ENCODE data around the gene KASH5. TPM values are rescaled to one million over a fixed set of nuclear protein-coding genes. Genes with fewer than 3 reads are reported as not detected.

The KASH5 gene
- total and polyA plus RNA-seq, 5 experiments from 2014 or later = 0.22 to 0.36 TPM; not detected in 3

- Mint-ChIP-seq H3K9me3 (peaks cover 0 to 5% (median 0%) of the 10 kb centered on the region in 9 donors), H3K4me1 (peaks cover 50 to 64% (median 60%) of the 10 kb centered on the region in 4 donors), H3K4me3 (peak overlapping the region in 6 of 10 donors; percentile 12 to 66 (median 34)), H3K27me3 (peaks cover 57 to 97% (median 73%) of the 10 kb centered on the region in 5 donors), H3K36me3 (peaks cover 0 to 11% (median 4%) of the 10 kb centered on the region in 3 donors), H3K27ac (peak overlapping the region in 3 of 10 donors; percentile 41 to 59 (median 47))
- ATAC-seq = no peak
- DNase-seq = no peak
- POLR2A ChIA-PET = interaction anchor here (0.7 to 1.4 kb wide), 4 partner anchors 9 to 21 kb away, joined by 3 to 6 read pairs (median 4); no protein-coding TSS in a partner anchor
These were observed 39.3 kb downstream of the KASH5 start for GRCh38 chr19:49427339-49427738.

GRCh38 chr19:49427855-49428546, 40.0 kb downstream of the KASH5 start:
- Mint-ChIP-seq H3K4me1 (peaks cover 46 to 62% (median 56%) of the 10 kb centered on the region in 4 donors), H3K9me3 (peaks cover 0 to 5% (median 0%) of the 10 kb centered on the region in 9 donors), H3K27me3 (peaks cover 57 to 97% (median 72%) of the 10 kb centered on the region in 5 donors), H3K27ac (peak overlapping the region in 3 of 10 donors; percentile 7 to 59 (median 53)), H3K4me3 (peak overlapping the region; percentile 50 to 75 (median 62)), H3K36me3 (peaks cover 0 to 11% (median 4%) of the 10 kb centered on the region in 3 donors)
- POLR2A ChIA-PET = interaction anchor here (0.7 to 1.4 kb wide), 4 partner anchors 10 to 21 kb away, joined by 3 to 6 read pairs (median 4); no protein-coding TSS in a partner anchor
- peak in 3 of 10 donors; percentile 25 to 39 (median 37) for DNase-seq
- ATAC-seq = peak; percentile 48 to 52

- DNase-seq (no peak), ATAC-seq (no peak)
- peaks cover 44 to 64% (median 56%) of the 10 kb centered on the region in 4 donors for H3K4me1 Mint-ChIP-seq
- H3K36me3 Mint-ChIP-seq = peaks cover 0 to 11% (median 4%) of the 10 kb centered on the region in 3 donors
- peaks cover 60 to 97% (median 73%) of the 10 kb centered on the region in 5 donors for H3K27me3 Mint-ChIP-seq
- peak overlapping the region in 1 of 10 donors; percentile 53 for H3K27ac Mint-ChIP-seq
- POLR2A ChIA-PET = interaction anchor here (1.4 to 2.1 kb wide), 2 partner anchors 11 to 14 kb away, joined by 3 to 7 read pairs; no protein-coding TSS in a partner anchor
- H3K4me3 Mint-ChIP-seq = peak overlapping the region in 9 of 10 donors; percentile 29 to 75 (median 60)
- peaks cover 0 to 5% (median 0%) of the 10 kb centered on the region in 9 donors for H3K9me3 Mint-ChIP-seq
These were observed 40.8 kb downstream of the KASH5 start for GRCh38 chr19:49428547-49429451.

- Mint-ChIP-seq H3K36me3 (peaks cover 0 to 14% (median 4%) of the 10 kb centered on the region in 3 donors), H3K4me1 (peaks cover 36 to 55% (median 49%) of the 10 kb centered on the region in 4 donors), H3K9me3 (peaks cover 0 to 5% (median 0%) of the 10 kb centered on the region in 9 donors), H3K4me3 (no peak overlapping the region), H3K27me3 (peaks cover 57 to 92% (median 73%) of the 10 kb centered on the region in 5 donors), H3K27ac (peak overlapping the region in 1 of 10 donors; percentile 14)
- no peak for ATAC-seq
- no peak for DNase-seq
- POLR2A ChIA-PET = interaction anchor here (2.1 kb wide), 1 partner anchor 12 kb away, joined by 7 read pairs; no protein-coding TSS in a partner anchor
These were observed 42.2 kb downstream of the KASH5 start for GRCh38 chr19:49430172-49430677.

GRCh38 chr19:49430678-49431329, 42.8 kb downstream of the KASH5 start:
- peak in 1 of 2 donors; percentile 39 for ATAC-seq
- DNase-seq = no peak
- peaks cover 0 to 14% (median 4%) of the 10 kb centered on the region in 3 donors for H3K36me3 Mint-ChIP-seq
- peak overlapping the region in 1 of 10 donors; percentile 51 for H3K4me3 Mint-ChIP-seq
- POLR2A ChIA-PET = interaction anchor here (0.6 to 2.1 kb wide), 2 partner anchors 12 to 34 kb away, joined by 4 to 7 read pairs; no protein-coding TSS in a partner anchor
- peak overlapping the region in 1 of 10 donors; percentile 52 for H3K27ac Mint-ChIP-seq
- H3K4me1 Mint-ChIP-seq = peaks cover 36 to 51% (median 48%) of the 10 kb centered on the region in 4 donors
- H3K9me3 Mint-ChIP-seq = peaks cover 0 to 5% (median 0%) of the 10 kb centered on the region in 9 donors
- H3K27me3 Mint-ChIP-seq = peaks cover 55 to 92% (median 73%) of the 10 kb centered on the region in 5 donors

DNA sequence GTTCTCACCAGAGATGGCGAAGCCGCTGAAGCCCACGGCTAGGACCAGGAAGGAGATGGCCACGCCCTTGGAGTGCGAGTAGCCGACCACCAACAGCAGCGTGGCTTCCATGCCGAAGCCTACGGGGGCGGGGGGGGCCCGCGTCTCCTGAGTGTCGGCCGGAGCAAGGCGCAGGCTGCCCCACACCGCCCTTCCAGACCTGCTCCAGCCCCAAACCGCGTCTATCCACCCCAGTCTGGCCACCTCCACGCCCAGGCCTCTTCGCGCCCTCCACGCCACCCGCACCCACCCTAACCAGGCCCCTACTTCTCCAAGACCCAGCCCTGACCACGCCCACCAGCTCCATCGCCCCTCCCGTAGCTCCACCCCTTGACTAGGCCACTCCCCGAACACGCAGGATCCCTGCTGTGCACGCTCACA, 43.3 kb downstream of the KASH5 start:
- peaks cover 0 to 5% (median 0%) of the 10 kb centered on the region in 9 donors for H3K9me3 Mint-ChIP-seq
- ATAC-seq = no peak
- H3K4me1 Mint-ChIP-seq = peaks cover 38 to 51% (median 48%) of the 10 kb centered on the region in 4 donors
- no peak overlapping the region for H3K4me3 Mint-ChIP-seq
- peaks cover 57 to 92% (median 73%) of the 10 kb centered on the region in 5 donors for H3K27me3 Mint-ChIP-seq
- peak in 3 of 10 donors; percentile 29 to 47 (median 39) for DNase-seq
- POLR2A ChIA-PET = interaction anchor here (0.6 to 0.8 kb wide), 2 partner anchors 35 to 39 kb away, joined by 3 to 4 read pairs; no protein-coding TSS in a partner anchor
- H3K27ac Mint-ChIP-seq = no peak overlapping the region
- peaks cover 0 to 15% (median 4%) of the 10 kb centered on the region in 3 donors for H3K36me3 Mint-ChIP-seq

DNA sequence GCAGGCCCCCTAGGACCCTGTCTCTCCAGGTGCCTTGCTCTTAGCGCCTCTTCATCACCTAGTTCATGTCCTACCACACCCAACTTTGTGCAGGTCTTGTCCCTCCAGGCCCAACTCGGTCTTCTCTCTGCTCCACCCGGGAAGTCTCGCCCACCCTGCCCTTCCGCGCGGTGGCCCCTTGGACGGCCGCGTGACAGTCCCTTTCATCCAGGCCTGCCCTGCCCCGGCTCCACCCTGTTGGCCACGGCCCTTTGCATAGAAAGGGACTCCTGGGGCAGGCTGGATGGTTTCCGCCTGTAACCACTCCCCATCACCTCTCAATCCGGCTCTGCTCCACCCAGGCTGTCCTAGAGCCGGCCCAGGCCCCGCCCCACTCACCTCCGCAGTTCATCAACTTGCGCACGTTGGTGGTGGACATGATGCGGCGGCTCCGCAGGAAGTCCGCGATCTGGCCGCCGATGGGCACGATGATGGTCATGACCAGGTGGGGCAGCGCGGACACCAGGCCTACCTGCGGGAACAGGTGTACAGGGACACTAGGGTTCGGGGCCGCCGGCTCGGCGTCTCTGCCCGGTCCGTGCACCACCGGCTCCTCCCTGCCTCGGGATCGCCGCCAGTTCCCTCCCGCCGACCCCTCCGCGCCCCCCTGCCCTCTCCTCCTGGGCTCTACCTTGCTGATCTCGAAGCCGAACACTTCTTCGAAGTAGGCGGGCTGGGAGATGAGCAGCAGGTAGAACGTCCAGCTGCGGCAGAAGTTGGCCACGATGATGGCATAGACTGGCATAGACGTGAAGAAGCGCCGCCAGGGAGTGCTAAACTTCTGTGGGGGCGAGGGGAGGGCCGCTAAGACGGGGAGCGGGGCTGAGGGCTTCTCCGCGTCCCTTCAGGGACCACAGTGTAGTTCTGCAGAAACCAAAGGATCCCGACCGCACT, 44.4 kb downstream of the KASH5 start:
- Mint-ChIP-seq H3K36me3 (peaks cover 0 to 9% (median 4%) of the 10 kb centered on the region in 3 donors), H3K27me3 (peaks cover 53 to 92% (median 72%) of the 10 kb centered on the region in 5 donors), H3K27ac (no peak overlapping the region), H3K4me1 (peaks cover 31 to 49% (median 45%) of the 10 kb centered on the region in 4 donors), H3K9me3 (peaks cover 0 to 5% (median 0%) of the 10 kb centered on the region in 9 donors), H3K4me3 (peak overlapping the region in 5 of 10 donors; percentile 24 to 57 (median 50))
- ATAC-seq = peak; percentile 44 to 59
- POLR2A ChIA-PET = interaction anchor here (0.8 to 1.1 kb wide), 2 partner anchors 23 to 38 kb away, joined by 3 to 4 read pairs; no protein-coding TSS in a partner anchor
- peak in 1 of 10 donors; percentile 25 for DNase-seq

GRCh38 chr19:49433240-49433901, 45.3 kb downstream of the KASH5 start:
- POLR2A ChIA-PET = interaction anchor here (0.6 to 1.1 kb wide), 5 partner anchors 11 to 164 kb away, joined by 3 to 4 read pairs (median 4); partner anchors contain the start of gene PTH2
- Mint-ChIP-seq H3K4me1 (peaks cover 32 to 42% (median 38%) of the 10 kb centered on the region in 4 donors), H3K27ac (peak overlapping the region in 3 of 10 donors; percentile 6 to 71 (median 37)), H3K36me3 (peaks cover 2 to 9% (median 4%) of the 10 kb centered on the region in 3 donors), H3K27me3 (peaks cover 56 to 92% (median 73%) of the 10 kb centered on the region in 5 donors), H3K4me3 (peak overlapping the region; percentile 16 to 82 (median 53)), H3K9me3 (peaks cover 0 to 5% (median 0%) of the 10 kb centered on the region in 9 donors)
- ATAC-seq = peak in 1 of 2 donors; percentile 26
- no peak for DNase-seq

DNA sequence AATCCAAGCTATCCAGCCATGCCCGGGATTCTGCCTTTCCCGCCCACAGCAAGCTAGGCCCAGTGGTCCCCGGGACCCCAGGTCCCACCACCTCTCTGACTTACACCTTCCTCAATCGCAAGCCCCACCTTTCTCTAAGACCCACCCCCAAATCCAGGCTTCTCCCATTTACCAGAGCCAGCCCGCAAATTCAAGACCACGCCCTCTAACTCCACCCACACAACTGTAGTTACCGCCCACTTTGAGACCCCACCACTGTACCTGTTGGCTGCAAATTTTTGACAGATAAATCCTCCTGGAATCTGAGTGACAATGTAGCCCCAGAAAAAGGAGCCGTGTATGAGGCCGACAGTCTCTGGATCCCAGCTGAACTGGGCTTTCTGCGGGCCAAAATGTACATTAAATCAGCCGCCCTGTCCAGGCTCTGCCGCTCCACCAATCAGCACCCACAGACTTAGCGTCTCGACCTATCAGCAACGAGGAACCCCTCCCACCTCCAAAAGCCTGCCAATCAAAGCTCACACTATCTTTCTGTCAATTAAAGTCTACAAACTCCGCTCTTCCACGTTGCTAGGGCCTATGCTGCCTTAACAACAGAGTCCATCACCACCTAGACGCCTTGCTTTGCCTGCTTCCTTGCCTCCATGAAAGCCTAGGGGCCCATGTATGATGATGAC, 47.0 kb downstream of the KASH5 start:
- Mint-ChIP-seq H3K36me3 (peaks cover under 1 to 9% (median 2%) of the 10 kb centered on the region in 3 donors), H3K4me1 (peaks cover 28 to 40% (median 35%) of the 10 kb centered on the region in 4 donors), H3K27me3 (peaks cover 64 to 94% (median 78%) of the 10 kb centered on the region in 5 donors), H3K27ac (peak overlapping the region in 1 of 10 donors; percentile 11), H3K4me3 (peak overlapping the region in 1 of 10 donors; percentile 1), H3K9me3 (peaks cover 0 to 5% (median 0%) of the 10 kb centered on the region in 9 donors)
- POLR2A ChIA-PET = interaction anchor here (0.5 to 1.6 kb wide), 3 partner anchors 9 to 29 kb away, joined by 3 to 6 read pairs (median 3); no protein-coding TSS in a partner anchor
- no peak for ATAC-seq
- no peak for DNase-seq
